K562 (cell line): Measurements from ENCODE around the gene KCNH2. TPM values are rescaled to one million over a fixed set of nuclear protein-coding genes. Genes with fewer than 3 reads are reported as not detected.
A peak's percentile ranks its signal among the peaks of the same experiment; 100 is the strongest.

Source experiments
- ATAC-seq: fragments of 200-7000 bp; cut with Tn5 transposase; 3 replicates; pipeline ENCODE4 v1.9.1; 2020; ENCODE audit warnings: moderate library complexity
- BruUV-seq: library from RNA; stranded (reverse); fragments of 400-500 nt; replicated peaks from 2 replicates; lab custom pipeline; 2021; lab: Mats Ljungman, UMichigan
- CTCF ChIA-PET: fragments of 300-600 bp; formaldehyde crosslinking; extraction: SDS; loops from one replicate; lab custom pipeline; 2021; ENCODE audit warnings: low intra/inter-chr PET ratio; lab: Yijun Ruan, JAX
- POLR2A ChIA-PET: fragments of 300-600, 350-650 bp; sonication (Branson Sonifier 250); formaldehyde crosslinking; extraction: SDS; loops from one replicate; lab custom pipeline; 2021; ENCODE audit warnings: antibody characterized with exemption, inconsistent platforms; lab: Yijun Ruan, JAX
- DNase-seq, 4 experiments: peaks; one replicate each; pipeline versions ENCODE4 v3.0.0 to v3.0.0-alpha.2; 2011 to 2018; ENCODE audit warnings: low spot score in 3 of 4, mixed read lengths in 3 of 4; ENCODE audit errors: extremely low read depth in 1 of 4
- FAIRE-seq: peaks from 2 replicates; lab custom pipeline; 2011; peaks lifted over from hg19 to GRCh38; lab: Jason Lieb, UNC
- H2AFZ ChIP-seq: 2 replicates; pipeline ENCODE4 v1.6.0; 2011; ENCODE audit warnings: low read depth, low read length, control low read depth, inconsistent platforms
- H3K27ac ChIP-seq: fragments of 200-600 bp; 3 replicates; pipeline ENCODE4 v1.8.0; 2011; ENCODE audit warnings: low read depth, mild to moderate bottlenecking, control low read depth, inconsistent platforms, low read length, moderate library complexity, mixed read lengths; ENCODE audit errors: extremely low read depth
- H3K27me3 ChIP-seq, 2 experiments: fragments of 300-600 bp in 1 of 2; 2 replicates in 1 of 2; 3 replicates in 1 of 2; pipeline versions ENCODE4 v1.6.0 to v1.8.0; 2011; ENCODE audit warnings: inconsistent platforms in 2 of 2, low read length in 2 of 2, mild to moderate bottlenecking in 1 of 2, mixed read lengths in 1 of 2, moderate library complexity in 1 of 2; ENCODE audit not compliant: control insufficient read depth in 2 of 2, insufficient read depth in 2 of 2
- H3K36me3 ChIP-seq: fragments of 300-600 bp; 3 replicates; pipeline ENCODE4 v1.8.0; 2011; ENCODE audit warnings: mild to moderate bottlenecking, low read length, inconsistent platforms; ENCODE audit not compliant: control insufficient read depth, insufficient read depth
- H3K4me1 ChIP-seq, 2 experiments: fragments of 200-600 bp in 1 of 2; replicated peaks in 1 of 2; 2 replicates in 1 of 2; 3 replicates in 1 of 2; pipeline versions ENCODE4 v1.5.1 to v1.8.0; 2011; ENCODE audit warnings: inconsistent platforms in 2 of 2, low read length in 2 of 2, mild to moderate bottlenecking in 1 of 2, mixed read lengths in 1 of 2, moderate library complexity in 1 of 2; ENCODE audit not compliant: control insufficient read depth in 2 of 2, insufficient read depth in 2 of 2
- H3K4me2 ChIP-seq: 2 replicates; pipeline ENCODE4 v1.6.1; 2011; ENCODE audit warnings: low read length, control low read depth, inconsistent platforms, mixed read lengths; ENCODE audit not compliant: insufficient read depth
- H3K4me3 ChIP-seq: fragments of 200-600 bp; sonication (generic), shearing (Covaris generic); 2 replicates; pipeline ENCODE4 v1.5.1; 2016; ENCODE audit warnings: control low read depth, inconsistent platforms
- H3K79me2 ChIP-seq: fragments of 200-600 bp; 3 replicates; pipeline ENCODE4 v1.8.0; 2011; ENCODE audit warnings: low read length, inconsistent platforms; ENCODE audit not compliant: control insufficient read depth, insufficient read depth
- H3K9ac ChIP-seq, 2 experiments: 2 replicates each; pipeline versions ENCODE4 v1.6.0 to v1.6.1; 2011; ENCODE audit warnings: low read depth in 2 of 2, low read length in 2 of 2, control low read depth in 1 of 2, inconsistent platforms in 1 of 2, mild to moderate bottlenecking in 1 of 2, mixed read lengths in 1 of 2; ENCODE audit not compliant: insufficient read depth in 1 of 2
- H3K9me1 ChIP-seq: one replicate; pipeline ENCODE4 v1.6.0; 2011; ENCODE audit warnings: inconsistent platforms, mild to moderate bottlenecking, low read length, moderate library complexity; ENCODE audit not compliant: control insufficient read depth, insufficient read depth
- H3K9me3 ChIP-seq: replicated peaks from 2 replicates; pipeline ENCODE4 v1.5.1; 2011; ENCODE audit warnings: low read depth, low read length, inconsistent platforms; ENCODE audit not compliant: control insufficient read depth, insufficient read depth
- H4K20me1 ChIP-seq: replicated peaks from 2 replicates; pipeline ENCODE4 v1.6.1; 2011; ENCODE audit warnings: low read length, inconsistent platforms, mixed read lengths; ENCODE audit not compliant: control insufficient read depth, insufficient read depth
- ARID1B ChIP-seq: fragments of 450-650 bp; IDR thresholded peaks from 2 replicates; pipeline ENCODE4 v1.6.1; 2016; ENCODE audit warnings: antibody characterized with exemption, mild to moderate bottlenecking, inconsistent platforms
- HNRNPL ChIP-seq: fragments of 200-400 bp; formaldehyde crosslinking; IDR thresholded peaks from 2 replicates; pipeline ENCODE4 v1.6.1; 2017; ENCODE audit warnings: low read depth, mild to moderate bottlenecking, low read length
- SAFB ChIP-seq: fragments of 200-400 bp; formaldehyde crosslinking; IDR thresholded peaks from 2 replicates; pipeline ENCODE4 v1.6.1; 2017; ENCODE audit warnings: low read depth, low read length, borderline replicate concordance
- TAF15 ChIP-seq: fragments of 200-400 bp; formaldehyde crosslinking; IDR thresholded peaks from 2 replicates; pipeline ENCODE4 v1.6.1; 2017; ENCODE audit warnings: mild to moderate bottlenecking, low read depth, low read length, moderate library complexity
- ZBTB17 ChIP-seq: fragments of 450-650 bp; formaldehyde crosslinking; IDR thresholded peaks from 2 replicates; pipeline ENCODE4 v1.4.0; 2020; ENCODE audit warnings: mild to moderate bottlenecking
- WGBS: fragments of 100-300 bp; shearing (Covaris generic); methylation state at CpG from one replicate; pipeline ENCODE4 v1.1.6; 2016; ENCODE audit warnings: low coverage, mixed read lengths; ENCODE audit not compliant: insufficient coverage; ENCODE audit errors: missing lambda C conversion rate; 5-methylcytosine and 5-hydroxymethylcytosine counted together
- in situ Hi-C: fragments of 300-500 bp; cut with MboI; formaldehyde crosslinking; loops from 4 replicates; pipeline ENCODE4 v1.15.0; 2018; ENCODE audit warnings: inconsistent platforms, mixed read lengths
- intact Hi-C: fragments of 100-400 bp; cut with micrococcal nuclease; formaldehyde crosslinking; loops from 2 replicates; pipeline ENCODE4 v1.14.2; 2022
- polyA plus RNA-seq, 8 experiments: library from polyadenylated mRNA; depleted of rRNA in 4 of 8; stranded (reverse) in 5 of 8; unstranded in 3 of 8; fragments of >200 nt; fragmentation: Nextera tagmentation in 2 of 8; fragmentation: Illumina TruSeq in 1 of 8; extraction: Ambion mirVana in 2 of 8; extraction: Trizol in 1 of 8; gene quantifications; 2 replicates each; pipeline versions ENCODE4 v1.2.1 to v1.2.3, GENCODE V29; 2011 to 2014; ENCODE audit warnings: inconsistent platforms in 1 of 8, missing spikeins in 1 of 8
- total RNA-seq, 7 experiments: library from RNA; depleted of rRNA in 6 of 7; stranded (reverse); fragments of >200 nt in 6 of 7; fragmentation: Illumina TruSeq in 2 of 7; extraction: Trizol in 2 of 7; gene quantifications; 2 replicates each; pipeline versions ENCODE4 v1.2.1 to v1.2.3, GENCODE V29; 2011 to 2021; ENCODE audit warnings: low replicate concordance in 1 of 7

The KCNH2 gene
- total and polyA plus RNA-seq, 9 of the 15 experiments (the other 6 are each of a cell fraction or from before 2014, with no cell fraction given): 18.1 to 368 (median 218) TPM

DNA sequence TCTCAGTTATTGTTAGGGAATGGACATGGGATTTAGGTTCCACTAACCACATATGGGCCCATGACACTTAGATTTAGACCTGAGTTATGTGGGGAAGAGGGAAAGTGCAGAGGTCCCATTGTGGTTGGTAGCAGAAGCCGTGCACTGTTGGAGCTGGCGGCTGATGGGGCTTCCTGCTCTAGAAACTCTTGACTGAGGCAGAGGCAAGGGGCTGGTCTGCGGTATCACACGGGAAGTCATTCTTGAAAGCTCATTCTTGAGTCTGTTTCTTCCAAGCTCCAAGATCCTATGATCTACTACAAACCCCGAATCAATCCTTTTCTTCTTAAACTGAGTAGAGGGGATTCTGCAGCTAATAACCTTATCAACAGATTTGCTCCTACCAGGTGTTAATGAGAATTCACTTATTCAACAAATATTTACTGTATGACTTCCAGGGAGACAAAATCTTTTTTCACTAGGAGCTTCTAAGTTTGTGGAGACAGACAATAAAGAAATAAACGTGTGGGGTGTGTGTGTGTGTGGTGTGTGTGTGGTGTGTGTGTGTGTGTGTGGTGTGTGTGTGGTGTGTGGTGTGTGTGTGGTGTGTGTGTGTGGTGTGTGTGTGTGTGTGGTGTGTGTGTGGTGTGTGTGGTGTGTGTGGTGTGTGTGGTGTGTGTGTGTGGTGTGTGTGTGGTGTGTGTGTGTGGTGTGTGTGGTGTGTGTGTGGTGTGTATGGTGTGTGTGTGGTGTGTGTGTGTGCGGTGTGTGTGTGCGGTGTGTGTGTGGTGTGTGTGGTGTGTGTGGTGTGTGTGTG is 68.7 kb downstream of the KCNH2 start:
- H3K9me1 ChIP-seq: no peaks in the 10 kb centered on the region
- in situ Hi-C loops: no loop called here
- intact Hi-C loops: no loop called here
- H3K79me2 ChIP-seq: no peaks in the 10 kb centered on the region
- no peak overlapping the region for H3K4me3 ChIP-seq
- H3K9me3 ChIP-seq: no peaks in the 10 kb centered on the region
- no peak overlapping the region for H3K27ac ChIP-seq
- peaks cover 0 to 5% of the 10 kb centered on the region in 2 experiments; a peak in 3 of 5 replicates for H3K4me1 ChIP-seq
- H3K4me2 ChIP-seq: no peak overlapping the region
- TF ChIP-seq TAF15 (0 out of 2 replicates have a peak, but pooled peaks have one; percentile 25), HNRNPL (peak; percentile 59; the same call in 1 of the 2 replicates), ARID1B (no peak), SAFB (no peak), ZBTB17 (CRISPR knock-in tag) (no peak)
- 41% methylated on average over 6 of the region's 8 CpGs for WGBS
- no peak for ATAC-seq
- no peak overlapping the region for H3K9ac ChIP-seq
- peak; percentile 52 for FAIRE-seq
- POLR2A ChIA-PET: interaction anchor here (0.9 to 1.3 kb wide), 4 partner anchors 9 to 68 kb away, joined by 3 to 5 read pairs (median 4); no protein-coding TSS in a partner anchor
- no peak overlapping the region for H2AFZ ChIP-seq
- no TSS peak for BruUV-seq
- CTCF ChIA-PET: no interaction called here
- no peaks in the 10 kb centered on the region for H4K20me1 ChIP-seq
- H3K36me3 ChIP-seq: no peaks in the 10 kb centered on the region
- peak in 1 of 4 experiments; percentile 6 for DNase-seq
- H3K27me3 ChIP-seq: peaks cover 8 to 30% of the 10 kb centered on the region in 2 experiments; a peak in 4 of 5 replicates
